DMS153 (cell line): ENCODE measurements around the gene ZNF711.
A peak's percentile ranks its signal among the peaks of the same experiment; 100 is the strongest.
"Not testable (repeated sequence)": the region's sequence is repeated elsewhere in the genome, so short reads cannot be mapped to it uniquely, and the experiment has no call there.

Source experiments
- DNase-seq: peaks from one replicate; lab custom pipeline; 2025; lab: John Stamatoyannopoulos, UW

Gene ZNF711

DNA sequence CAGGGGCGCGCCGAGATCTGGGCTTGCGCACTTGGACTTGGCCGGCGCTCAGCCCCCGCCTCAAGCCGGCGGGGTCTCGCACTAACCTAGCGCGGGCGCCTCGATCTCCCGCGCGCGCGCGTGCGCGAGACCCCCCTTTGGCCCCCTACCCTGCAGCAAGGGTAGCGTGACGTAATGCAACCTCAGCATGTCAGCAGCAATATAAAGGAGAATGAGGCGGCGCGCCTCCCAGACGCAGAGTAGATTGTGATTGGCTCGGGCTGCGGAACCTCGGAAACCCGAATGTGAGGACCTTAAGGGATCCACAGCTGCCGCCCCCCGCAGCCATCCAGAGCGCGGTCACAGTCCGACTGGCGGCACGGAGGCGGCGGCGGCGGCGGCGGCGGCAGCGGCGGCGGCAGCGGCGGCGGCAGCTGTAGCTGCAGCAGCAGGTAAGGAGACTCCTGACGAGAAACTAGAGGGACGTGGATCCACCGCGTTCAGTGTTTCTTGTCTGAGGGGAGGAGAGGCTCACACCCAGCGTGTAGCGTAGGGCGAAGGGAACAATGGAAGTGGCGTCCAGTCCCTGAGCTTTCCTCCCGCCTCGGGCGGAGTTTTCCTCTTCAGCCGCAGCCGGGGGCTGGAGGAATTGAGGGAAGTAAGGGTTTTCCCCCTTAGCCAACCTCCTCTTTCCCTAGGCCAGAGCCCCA is at the start of gene ZNF711, which contains the start of gene SATL1:
Gene ZNF711 (plus strand): TSS at position 231 of the 689 bp plus-strand sequence. CDS start 3,582 bp downstream, outside the sequence.
Gene SATL1 (minus strand): TSS at position 19 of the 689 bp plus-strand sequence. CDS start 134,811 bp downstream, outside the sequence.
- DNase-seq: peak; percentile 75

DNA sequence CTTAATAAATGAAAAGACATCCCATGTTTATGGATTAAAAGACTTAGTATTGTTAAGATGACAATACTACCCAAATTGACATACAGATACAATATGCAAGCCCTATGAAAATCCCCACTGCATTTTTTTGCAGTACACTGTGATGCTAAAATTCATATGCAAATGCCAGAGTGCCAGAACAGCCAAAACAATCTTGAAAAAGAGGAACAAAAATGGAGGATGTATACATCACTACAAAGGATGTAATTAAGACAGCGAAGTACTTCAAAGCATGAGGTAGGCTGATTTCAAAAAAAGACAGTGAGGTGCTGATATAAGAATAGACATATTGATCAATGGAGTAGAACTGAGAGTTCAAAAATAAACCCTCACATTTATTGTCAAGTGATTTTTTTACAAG is 47.5 kb upstream of the ZNF711 start:
- DNase-seq: no peak

DNA sequence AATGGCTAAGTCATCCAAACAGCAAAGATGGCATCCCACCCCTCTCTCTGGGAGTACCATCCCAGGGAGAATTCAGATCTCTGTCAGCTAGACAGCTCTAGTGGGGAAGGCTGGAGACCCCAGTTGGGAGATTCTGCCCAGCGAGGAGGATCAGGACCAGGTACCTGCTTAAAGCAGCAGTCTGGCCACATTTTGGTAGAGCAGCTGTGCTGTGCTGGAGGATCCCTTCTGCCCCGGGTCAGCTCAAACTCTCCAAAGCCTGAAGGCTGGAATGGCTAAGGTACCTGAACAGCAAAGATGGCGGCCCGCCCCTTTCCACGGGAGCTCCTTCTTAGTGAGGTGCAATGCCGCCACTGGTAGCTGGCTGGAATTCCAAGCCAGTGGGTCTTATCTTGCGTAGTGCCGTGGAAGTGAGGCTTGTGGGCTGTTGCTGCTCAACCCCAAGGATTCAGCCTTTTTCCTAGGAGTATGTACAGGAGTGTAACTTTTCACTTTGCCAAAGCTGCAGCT is 40.3 kb upstream of the ZNF711 start:
- DNase-seq: no peak

DNA sequence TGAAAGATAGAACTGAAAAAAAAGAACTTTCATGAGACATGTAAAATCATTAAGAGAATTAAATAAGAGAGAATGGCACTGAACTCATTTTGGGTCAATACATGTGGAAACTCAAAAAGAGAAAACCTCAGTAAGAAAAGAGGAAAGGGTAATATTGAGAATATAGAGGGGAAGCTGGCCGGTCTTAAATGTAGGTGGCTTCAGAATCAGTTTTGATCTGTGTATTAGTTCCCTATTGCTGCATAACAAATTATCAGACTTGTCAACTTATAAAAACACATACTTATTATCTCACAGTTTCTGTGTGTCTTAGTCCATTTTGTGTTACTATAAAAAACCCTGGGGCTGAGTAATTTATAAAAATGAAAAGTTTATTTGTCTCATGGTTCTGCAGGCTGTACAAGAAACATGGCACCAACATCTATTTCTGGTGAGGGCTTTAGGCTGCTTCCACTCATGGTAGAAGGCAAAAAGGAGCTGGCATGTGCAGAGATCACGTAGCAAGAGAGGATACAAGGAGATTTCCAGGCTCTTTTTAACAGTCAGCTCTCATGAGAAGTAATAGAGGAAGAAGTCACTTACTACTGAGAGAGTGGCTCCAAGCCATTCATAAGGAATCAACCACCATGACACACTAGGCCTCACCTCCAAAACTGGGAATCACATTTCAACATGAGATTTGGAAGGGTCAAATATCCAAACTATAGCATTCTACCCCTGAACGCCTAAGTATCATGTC is 29.8 kb upstream of the ZNF711 start:
- no peak for DNase-seq

DNA sequence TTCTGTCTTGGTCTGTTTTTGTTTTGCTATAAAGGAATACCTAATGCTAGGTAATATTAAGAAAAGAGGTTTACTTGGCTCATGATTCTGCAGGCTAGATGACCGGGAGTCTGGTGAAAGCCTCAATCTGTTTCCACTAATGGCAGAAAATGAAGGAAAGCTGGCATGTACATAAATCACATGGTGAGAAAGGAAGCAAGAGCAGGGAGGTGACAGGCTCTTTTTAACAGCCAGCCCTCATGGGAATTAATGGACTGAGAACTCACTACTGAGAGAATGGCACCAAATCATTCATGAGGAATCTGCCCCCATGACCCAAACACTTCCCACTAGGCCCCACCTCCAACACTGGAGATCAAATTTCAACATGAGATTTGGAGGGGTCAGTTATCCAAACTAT is 27.8 kb upstream of the ZNF711 start:
- DNase-seq: no peak

DNA sequence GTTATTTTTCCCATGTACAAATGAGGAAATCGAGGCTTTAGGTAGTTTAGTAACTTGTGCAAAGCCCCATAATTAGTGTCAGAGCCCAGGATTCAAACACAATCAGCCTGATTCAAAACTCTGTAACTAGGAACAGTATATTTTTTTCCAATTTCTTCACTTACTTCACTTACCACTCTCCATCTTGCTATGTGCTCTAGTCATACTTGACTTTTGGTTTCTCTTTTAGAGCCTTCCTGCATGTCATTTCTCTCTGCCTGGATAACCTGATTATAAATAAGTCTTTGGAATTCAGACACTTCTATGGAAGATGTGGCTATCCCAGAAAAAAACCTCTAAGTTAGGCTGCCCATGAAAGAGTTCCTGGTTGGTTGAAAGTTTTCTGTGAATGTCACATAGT is 22.4 kb upstream of the ZNF711 start:
- no peak for DNase-seq

DNA sequence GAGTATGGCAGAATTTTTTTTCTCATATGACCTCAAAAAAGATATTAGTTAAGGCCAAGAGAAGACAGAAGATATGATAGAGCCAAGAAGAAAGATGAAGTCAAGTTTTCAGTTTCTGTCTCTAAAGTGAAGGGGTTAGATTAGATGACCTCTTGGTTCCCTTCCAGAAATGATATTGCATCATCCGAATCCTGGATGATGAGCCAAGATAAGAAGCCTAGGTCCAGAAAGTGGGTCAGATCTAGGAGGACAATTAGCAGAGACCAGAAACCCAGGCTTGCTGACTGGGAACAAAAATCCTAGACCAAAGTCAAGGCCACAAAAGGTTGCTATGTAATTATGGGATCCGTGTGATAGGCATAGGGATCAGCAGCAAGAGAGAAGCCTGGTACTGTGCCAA is 20.4 kb upstream of the ZNF711 start:
- no peak for DNase-seq

DNA sequence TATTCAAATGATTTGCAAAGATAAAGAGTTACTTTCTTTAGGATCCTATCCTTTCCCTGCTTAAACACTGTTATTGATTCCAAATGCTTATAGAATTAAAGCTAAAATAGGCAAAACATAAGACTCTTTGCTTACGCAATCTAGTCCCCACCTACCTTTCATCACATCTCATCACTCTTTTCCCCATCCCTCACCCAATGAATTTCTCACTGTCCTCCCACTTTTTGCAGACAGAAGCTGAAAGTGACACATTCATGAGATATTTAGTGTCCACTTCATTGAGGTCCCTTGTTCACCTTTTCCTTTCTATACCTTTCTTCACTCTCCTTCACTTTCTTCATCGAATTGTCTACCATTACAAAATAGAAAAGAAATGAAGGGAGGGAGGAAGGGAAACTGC is 636 bp upstream of the ZNF711 start:
- DNase-seq: no peak

DNA sequence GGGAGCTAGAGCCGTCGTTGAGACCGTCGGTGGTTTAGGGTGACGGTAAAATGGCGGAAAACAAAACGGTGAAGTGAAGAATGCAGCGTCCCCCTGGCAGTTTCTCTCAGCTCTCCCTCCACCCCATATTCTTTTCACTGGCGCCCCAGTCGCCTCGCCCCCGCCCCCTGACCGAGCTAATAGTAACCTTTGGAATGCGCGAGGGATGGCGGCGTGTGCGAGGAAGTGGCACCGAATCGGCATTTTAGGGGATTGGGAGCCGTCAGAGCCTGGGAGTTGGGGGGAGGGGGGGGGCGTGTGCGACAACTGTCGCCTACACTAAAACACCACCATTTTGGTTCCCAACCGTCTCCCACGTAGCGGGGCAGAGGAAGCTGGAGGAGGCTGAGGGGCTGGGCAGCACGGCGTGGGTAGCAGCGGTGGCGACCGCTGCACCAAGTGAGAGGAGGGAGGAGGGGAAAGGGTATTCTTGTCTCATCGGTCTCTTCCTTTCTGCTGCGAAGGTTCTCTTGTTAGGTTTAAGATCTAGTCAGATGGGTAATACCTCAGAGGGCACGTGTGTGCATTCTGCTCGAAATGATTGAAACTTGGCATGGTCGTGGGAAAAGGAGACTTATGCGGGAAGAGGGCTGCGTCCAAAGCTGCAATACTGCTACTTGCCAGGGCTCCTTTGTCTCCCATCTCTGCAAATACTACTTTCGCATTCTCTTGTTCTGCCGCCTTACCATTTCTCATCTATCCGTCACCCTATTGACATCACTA is 840 bp downstream of the ZNF711 start:
- no peak for DNase-seq

DNA sequence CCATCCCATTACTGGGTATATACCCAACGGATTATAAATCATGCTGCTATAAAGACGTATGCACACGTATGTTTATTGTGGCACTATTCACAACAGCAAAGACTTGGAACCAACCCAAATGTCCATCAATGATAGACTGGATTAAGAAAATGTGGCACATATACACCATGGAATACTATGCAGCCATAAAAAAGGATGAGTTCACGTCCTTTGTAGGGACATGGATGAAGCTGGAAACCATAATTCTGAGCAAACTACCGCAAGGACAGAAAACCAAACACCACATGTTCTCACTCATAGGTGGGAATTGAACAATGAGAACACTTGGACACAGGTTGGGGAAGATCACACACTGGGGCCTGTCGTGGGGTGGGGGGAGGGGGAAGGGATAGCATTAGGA is 41.5 kb downstream of the ZNF711 start:
- DNase-seq: not testable (repeated sequence)

DNA sequence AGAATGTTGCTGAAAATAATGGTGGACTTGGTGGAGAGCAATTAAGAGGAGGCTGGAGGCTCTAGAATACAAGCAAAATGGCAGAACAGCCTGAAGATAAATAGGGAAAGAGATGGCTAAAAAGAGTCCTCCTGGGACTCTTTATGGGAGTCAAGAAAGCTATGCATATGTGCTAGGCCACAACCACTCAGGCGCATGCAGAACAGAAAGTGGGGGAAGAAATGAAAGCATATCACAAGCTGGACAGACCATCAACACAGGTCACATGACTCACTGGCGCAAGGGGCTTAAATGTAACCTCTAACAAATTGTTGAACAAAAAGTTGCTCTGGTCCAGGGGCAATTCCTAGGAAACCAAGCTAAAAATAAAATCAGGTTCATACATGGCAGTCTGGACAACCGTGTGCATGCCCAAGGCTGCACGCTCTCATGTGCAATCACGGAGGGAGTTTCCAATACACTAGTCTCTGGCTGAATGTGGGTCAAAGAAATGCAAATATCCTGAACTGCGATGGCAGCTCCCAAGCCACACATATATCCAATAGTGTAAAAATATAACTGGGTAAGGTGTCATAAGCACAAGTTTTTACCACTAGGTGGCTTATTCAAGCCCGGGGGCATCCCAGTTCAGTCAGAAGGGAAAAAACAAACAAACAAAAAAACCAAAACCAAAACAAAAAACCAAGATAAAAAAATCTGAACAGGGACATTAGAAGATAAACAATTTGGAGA is 45.4 kb downstream of the ZNF711 start:
- DNase-seq: no peak

DNA sequence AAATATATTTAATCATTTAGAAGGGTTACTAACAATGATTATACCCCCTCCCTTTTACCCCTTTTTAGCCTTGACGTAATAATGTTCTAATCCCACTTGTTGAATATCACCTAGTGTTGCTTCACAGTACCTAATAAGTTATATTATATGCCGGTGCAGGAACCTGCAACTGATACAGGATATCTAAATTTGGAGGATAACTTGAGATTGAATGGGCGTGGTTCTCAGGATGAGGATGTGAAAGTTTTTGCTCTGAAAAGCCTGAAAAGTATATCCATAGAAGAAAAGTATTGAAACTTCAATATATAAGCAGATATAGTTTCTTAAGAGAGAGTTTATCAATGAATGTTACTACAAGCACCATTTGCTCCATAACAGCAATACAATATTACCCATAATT is 59.8 kb downstream of the ZNF711 start:
- DNase-seq: no peak

DNA sequence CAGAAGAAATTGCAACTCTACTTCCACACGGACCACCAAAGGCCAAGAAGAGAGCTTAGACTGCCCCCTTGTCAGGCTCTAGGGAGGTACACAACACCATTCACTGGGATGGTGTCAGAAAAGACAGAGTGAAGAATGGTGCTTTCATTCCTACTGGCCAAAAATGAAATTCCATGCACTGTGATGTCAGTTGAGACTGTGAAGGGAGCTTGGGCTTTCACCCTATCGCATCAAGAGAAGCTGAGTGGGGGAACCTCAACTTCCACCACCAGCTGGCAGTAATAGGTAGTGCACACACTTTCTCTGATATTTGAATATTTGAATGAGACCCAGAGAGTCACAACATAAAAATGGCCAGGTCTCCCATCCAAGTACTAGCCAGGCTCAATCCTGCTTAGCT is 65.9 kb downstream of the ZNF711 start:
- DNase-seq: no peak

DNA sequence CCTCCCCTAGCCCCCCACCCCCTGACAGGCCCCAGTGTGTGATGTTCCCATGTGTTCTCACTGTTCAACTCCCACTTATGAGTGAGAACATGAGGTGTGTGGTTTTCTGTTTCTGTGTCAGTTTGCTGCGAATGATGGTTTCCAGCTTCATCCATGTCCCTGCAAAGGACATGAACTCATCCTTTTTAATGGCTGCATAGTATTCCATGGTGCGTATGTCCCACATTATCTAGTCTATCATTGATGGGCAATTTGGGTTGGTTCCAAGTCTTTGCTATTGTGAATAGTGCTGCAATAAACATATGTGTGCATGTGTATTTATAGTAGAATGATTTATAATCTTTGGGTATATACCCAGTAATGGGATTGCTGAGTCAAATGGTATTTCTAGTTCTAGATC is 67.6 kb downstream of the ZNF711 start:
- DNase-seq: not testable (repeated sequence)
